Panc1 (cell line): ENCODE measurements around the gene DEK. TPM values are rescaled to one million over a fixed set of nuclear protein-coding genes. Genes with fewer than 3 reads are reported as not detected.

Experiments used
- ATAC-seq: fragments of 200-7000 bp; cut with Tn5 transposase; 2 replicates; pipeline ENCODE4 v1.9.1; 2020; ENCODE audit warnings: mild to moderate bottlenecking, moderate library complexity
- BruUV-seq: library from RNA; stranded (reverse); fragments of 400-500 nt; replicated peaks from 2 replicates; lab custom pipeline; 2021; lab: Mats Ljungman, UMichigan
- CTCF ChIA-PET: fragments of 300-600 bp; sonication (Branson Sonifier 250); formaldehyde crosslinking; loops from one replicate; lab custom pipeline; 2022; ENCODE audit warnings: antibody characterized with exemption; lab: Charles Lee
- POLR2A ChIA-PET: fragments of 300-600 bp; sonication (Branson Sonifier 250); formaldehyde crosslinking; loops from one replicate; lab custom pipeline; 2022; ENCODE audit warnings: antibody characterized with exemption; lab: Charles Lee
- DNase-seq: peaks from one replicate; pipeline ENCODE4 v3.0.0-alpha.2; 2010; ENCODE audit warnings: low read depth, low spot score
- H3K27ac ChIP-seq: 2 replicates; pipeline ENCODE4 v1.5.1; 2011; ENCODE audit warnings: mild to moderate bottlenecking, low read length, inconsistent platforms
- H3K27me3 ChIP-seq: fragments of 200-500 bp; sonication (Bioruptor generic); 2 replicates; pipeline ENCODE4 v1.6.0; 2014; ENCODE audit warnings: low read length, inconsistent platforms; ENCODE audit not compliant: control insufficient read depth, insufficient read depth
- H3K36me3 ChIP-seq: fragments of 200-500 bp; sonication (Bioruptor generic); 2 replicates; pipeline ENCODE4 v1.5.1; 2014; ENCODE audit warnings: inconsistent platforms, mild to moderate bottlenecking, low read length, moderate library complexity; ENCODE audit not compliant: control insufficient read depth, insufficient read depth
- H3K4me1 ChIP-seq: 2 replicates; pipeline ENCODE4 v1.5.1; 2011; ENCODE audit warnings: inconsistent platforms, mild to moderate bottlenecking, low read length, moderate library complexity; ENCODE audit not compliant: control insufficient read depth, insufficient read depth
- H3K4me3 ChIP-seq, 2 experiments: 2 replicates each; pipeline ENCODE4 v1.5.1; 2011 to 2012; ENCODE audit warnings: low read depth in 2 of 2, low read length in 2 of 2, mild to moderate bottlenecking in 2 of 2, inconsistent platforms in 1 of 2, moderate library complexity in 1 of 2
- H3K9me3 ChIP-seq: fragments of 200-500 bp; sonication (Bioruptor generic); 2 replicates; pipeline ENCODE4 v1.5.1; 2014; ENCODE audit warnings: low read depth, mild to moderate bottlenecking, inconsistent platforms, low read length, moderate library complexity; ENCODE audit not compliant: control insufficient read depth, insufficient read depth
- CTCF ChIP-seq: fragments of 450-650 bp; IDR thresholded peaks from 2 replicates; pipeline ENCODE4 v1.5.1; 2017; ENCODE audit warnings: mild to moderate bottlenecking
- POLR2AphosphoS5 ChIP-seq: IDR thresholded peaks from 2 replicates; pipeline ENCODE4 v1.6.1; 2012; ENCODE audit warnings: mild to moderate bottlenecking, low read depth, low read length, moderate library complexity
- REST ChIP-seq, 2 experiments: IDR thresholded peaks; 2 replicates each; pipeline ENCODE4 v1.6.1; 2011 to 2012; ENCODE audit warnings: low read depth in 2 of 2, control low read depth in 1 of 2, low read length in 1 of 2, mild to moderate bottlenecking in 1 of 2, moderate library complexity in 1 of 2; ENCODE audit not compliant: insufficient read depth in 1 of 2
- SIN3A ChIP-seq: IDR thresholded peaks from 2 replicates; pipeline ENCODE4 v1.6.1; 2012; ENCODE audit warnings: low read depth, mild to moderate bottlenecking, low read length, moderate library complexity, borderline replicate concordance; ENCODE audit not compliant: insufficient read depth
- TCF7L2 ChIP-seq: IDR thresholded peaks from 2 replicates; pipeline ENCODE4 v1.6.1; 2011; ENCODE audit warnings: mild to moderate bottlenecking, low read depth, low read length, inconsistent platforms
- in situ Hi-C: cut with HindIII; loops from 2 replicates; pipeline ENCODE4 v1.10.0; 2016; ENCODE audit warnings: low sequenced_read_pairs, low pct_unique_long_range_greater_than_20kb
- intact Hi-C: fragments of 100-400 bp; cut with micrococcal nuclease; formaldehyde crosslinking; loops from one replicate; pipeline ENCODE4 v1.10.0; 2022; ENCODE audit not compliant: unreplicated experiment
- total RNA-seq: library from RNA; stranded (reverse); gene quantifications from one replicate; pipeline ENCODE4 v1.2.1, GENCODE V29; 2021; ENCODE audit not compliant: unreplicated experiment

Gene DEK
- total RNA-seq, 1 experiment from 2014 or later: 177 TPM

GRCh38 chr6:18259675-18260447 is 4.5 kb downstream of the DEK start:
- Histone ChIP-seq H3K4me3 (no peak overlapping the region; a peak in 1 of 4 replicates), H3K36me3 (peaks cover 32% of the 10 kb centered on the region), H3K27ac (peak overlapping the region; percentile 88), H3K4me1 (peaks cover 23% of the 10 kb centered on the region), H3K9me3 (no peaks in the 10 kb centered on the region), H3K27me3 (no peaks in the 10 kb centered on the region)
- BruUV-seq: no TSS peak
- TF ChIP-seq TCF7L2 (no peak), POLR2AphosphoS5 (no peak)
- ChIA-PET CTCF (interaction anchor here (0.5 kb wide), 1 partner anchor 35 kb away, joined by 8 read pairs; no protein-coding TSS in a partner anchor), POLR2A (interaction anchor here (0.6 kb wide), 2 partner anchors 247 to 379 kb away, joined by 3 to 4 read pairs; no protein-coding TSS in a partner anchor)
- intact Hi-C loops: no loop called here
- DNase-seq (no peak), ATAC-seq (no peak)
- in situ Hi-C loops: no loop called here

- ATAC-seq: no peak
- ChIA-PET CTCF (no interaction called here), POLR2A (interaction anchor here (0.7 kb wide), 1 partner anchor 400 kb away, joined by 3 read pairs; no protein-coding TSS in a partner anchor)
- H3K4me1 ChIP-seq: peaks cover 5% of the 10 kb centered on the region
- no peak overlapping the region for H3K4me3 ChIP-seq
- in situ Hi-C loops (no loop called here), intact Hi-C loops (no loop called here)
- TSS peak; percentile 31 for BruUV-seq
- DNase-seq: no peak
- H3K27ac ChIP-seq: no peak overlapping the region
- H3K36me3 ChIP-seq: peaks cover 47% of the 10 kb centered on the region
- TF ChIP-seq CTCF (no peak), REST (IDR thresholded peaks at IDR 0.05; ENCODE audit: insufficient read depth in 1 of 2, low read depth in 2 of 2, low read length in 1 of 2) (no peak), POLR2AphosphoS5 (0 out of 2 replicates have a peak, but pooled peaks have one; percentile 17), SIN3A (no peak), TCF7L2 (no peak)
- H3K27me3 ChIP-seq: no peaks in the 10 kb centered on the region
- no peaks in the 10 kb centered on the region for H3K9me3 ChIP-seq
Measured at GRCh38 chr6:18254793-18255192, 9.5 kb downstream of the DEK start.

GRCh38 chr6:18253635-18254034 is 10.7 kb downstream of the DEK start:
- POLR2A ChIA-PET: no interaction called here
- DNase-seq (no peak), ATAC-seq (no peak)
- BruUV-seq: no TSS peak
- CTCF ChIA-PET: no interaction called here
- Histone ChIP-seq H3K9me3 (no peaks in the 10 kb centered on the region), H3K36me3 (peaks cover 57% of the 10 kb centered on the region), H3K4me3 (no peak overlapping the region), H3K27me3 (no peaks in the 10 kb centered on the region), H3K27ac (no peak overlapping the region), H3K4me1 (no peaks in the 10 kb centered on the region)
- intact Hi-C loops: no loop called here
- in situ Hi-C loops: no loop called here
- TF ChIP-seq SIN3A (no peak), TCF7L2 (no peak), POLR2AphosphoS5 (no peak), REST (IDR thresholded peaks at IDR 0.05; ENCODE audit: insufficient read depth in 1 of 2, low read depth in 2 of 2, low read length in 1 of 2) (no peak), CTCF (no peak)
